ENCODE data around the gene RGL2. TPM values are rescaled to one million over a fixed set of nuclear protein-coding genes. Genes with fewer than 3 reads are reported as not detected.

RGL2 gene
- polyA plus RNA-seq, 2 of the 4 experiments (the other 2 are of a cell fraction), result 11.6 to 13.9 TPM

GRCh38 chr6:33252759-33253158 lies 46.0 kb downstream of the RGL2 start (continued):
- TF ChIP-seq REST (IDR thresholded peaks at IDR 0.05), result no peak
- TF ChIP-seq MAZ (IDR thresholded peaks at IDR 0.05; ENCODE audit: borderline replicate concordance, low read depth, low read length), result no peak
- TF ChIP-seq, protein P1, sequence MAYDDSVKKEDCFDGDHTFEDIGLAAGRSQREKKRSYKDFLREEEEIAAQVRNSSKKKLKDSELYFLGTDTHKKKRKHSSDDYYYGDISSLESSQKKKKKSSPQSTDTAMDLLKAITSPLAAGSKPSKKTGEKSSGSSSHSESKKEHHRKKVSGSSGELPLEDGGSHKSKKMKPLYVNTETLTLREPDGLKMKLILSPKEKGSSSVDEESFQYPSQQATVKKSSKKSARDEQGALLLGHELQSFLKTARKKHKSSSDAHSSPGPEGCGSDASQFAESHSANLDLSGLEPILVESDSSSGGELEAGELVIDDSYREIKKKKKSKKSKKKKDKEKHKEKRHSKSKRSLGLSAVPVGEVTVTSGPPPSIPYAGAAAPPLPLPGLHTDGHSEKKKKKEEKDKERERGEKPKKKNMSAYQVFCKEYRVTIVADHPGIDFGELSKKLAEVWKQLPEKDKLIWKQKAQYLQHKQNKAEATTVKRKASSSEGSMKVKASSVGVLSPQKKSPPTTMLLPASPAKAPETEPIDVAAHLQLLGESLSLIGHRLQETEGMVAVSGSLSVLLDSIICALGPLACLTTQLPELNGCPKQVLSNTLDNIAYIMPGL (CRISPR knock-in tag; IDR thresholded peaks at IDR 0.05; ENCODE audit: borderline replicate concordance), result no peak
- no peak for TF ChIP-seq CBX2 (IDR thresholded peaks at IDR 0.05; ENCODE audit: borderline replicate concordance, low read depth)
- TF ChIP-seq MYC (IDR thresholded peaks at IDR 0.05; ENCODE audit: borderline replicate concordance, low read length), result no peak
- no peak for TF ChIP-seq ESRRA (IDR thresholded peaks at IDR 0.05; ENCODE audit: borderline replicate concordance, low read length)
- TF ChIP-seq KDM1A (IDR thresholded peaks at IDR 0.05; ENCODE audit: low read depth), result no peak
- no peak for TF ChIP-seq KDM5A (IDR thresholded peaks at IDR 0.05)

DNA sequence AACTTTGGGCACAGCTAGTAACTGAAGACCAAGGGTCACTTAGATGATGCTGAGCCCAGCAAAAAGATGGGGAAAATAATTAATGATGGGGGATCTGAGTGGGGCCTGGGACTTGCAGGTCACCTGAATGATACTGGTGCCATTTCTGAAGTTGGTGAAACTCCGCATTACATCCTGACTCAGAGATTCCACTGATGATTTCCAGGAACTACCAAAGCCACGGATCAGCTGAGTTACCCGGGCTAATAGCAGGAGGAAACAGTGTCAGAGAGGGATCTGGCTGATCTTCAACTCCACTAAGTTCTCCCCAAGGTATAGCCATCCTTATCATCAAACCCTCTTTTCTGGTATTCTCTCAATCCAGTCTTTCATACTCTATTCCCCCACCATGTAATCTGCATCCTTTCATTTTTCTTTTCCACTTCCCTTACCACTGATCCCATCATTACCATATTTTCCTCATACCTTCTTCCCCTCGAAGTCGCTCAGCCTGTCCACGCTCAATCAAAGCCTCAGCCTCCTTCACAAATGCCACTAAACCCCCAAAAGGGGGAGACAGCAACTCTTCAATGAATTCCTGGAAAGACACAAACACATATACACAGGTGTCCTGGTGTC lies 47.2 kb downstream of the RGL2 start:
- POLR2A ChIA-PET, result no interaction called here
- ATAC-seq (no peak), DNase-seq (ENCODE audit: low read depth in 1 of 2, low spot score in 1 of 2) (no peak), FAIRE-seq (no peak)
- Histone ChIP-seq H3K27ac (no peak overlapping the region), H3K4me1 (peaks cover 11% of the 10 kb centered on the region), H3K9me3 (no peaks in the 10 kb centered on the region), H3K4me3 (no peak overlapping the region), H3K4me2 (no peak overlapping the region)
- CTCF ChIA-PET, result interaction anchor here (0.6 to 3.7 kb wide), 3 partner anchors 10 to 26 kb away, joined by 3 to 33 read pairs (median 5); no protein-coding TSS in a partner anchor
- TF ChIP-seq EHMT2 (IDR thresholded peaks at IDR 0.05; ENCODE audit: low read depth) (no peak), ZNF302 (CRISPR knock-in tag; IDR thresholded peaks at IDR 0.05) (no peak), PHF8 (IDR thresholded peaks at IDR 0.05; ENCODE audit: borderline replicate concordance, low read depth) (no peak), ZSCAN20 (CRISPR knock-in tag; IDR thresholded peaks at IDR 0.05) (no peak), ELK1 (IDR thresholded peaks at IDR 0.05; ENCODE audit: low read depth, low read length) (no peak), RARB (CRISPR knock-in tag; IDR thresholded peaks at IDR 0.05) (no peak), TP53 (CRISPR knock-in tag; IDR thresholded peaks at IDR 0.05) (no peak), CHD4 (IDR thresholded peaks at IDR 0.05; ENCODE audit: borderline replicate concordance) (no peak), HDAC2 (IDR thresholded peaks at IDR 0.05) (no peak), ZFP36 (IDR thresholded peaks at IDR 0.05; ENCODE audit: borderline replicate concordance, partially characterized antibody) (no peak), SREBF2 (IDR thresholded peaks at IDR 0.05) (no peak), RFX5 (IDR thresholded peaks at IDR 0.05) (no peak), CEBPB (IDR thresholded peaks at IDR 0.05) (no peak), KDM5A (IDR thresholded peaks at IDR 0.05) (no peak)
- TF ChIP-seq, protein P1 (CRISPR knock-in tag; IDR thresholded peaks at IDR 0.05; ENCODE audit: borderline replicate concordance), result no peak
- TF ChIP-seq, protein P2, sequence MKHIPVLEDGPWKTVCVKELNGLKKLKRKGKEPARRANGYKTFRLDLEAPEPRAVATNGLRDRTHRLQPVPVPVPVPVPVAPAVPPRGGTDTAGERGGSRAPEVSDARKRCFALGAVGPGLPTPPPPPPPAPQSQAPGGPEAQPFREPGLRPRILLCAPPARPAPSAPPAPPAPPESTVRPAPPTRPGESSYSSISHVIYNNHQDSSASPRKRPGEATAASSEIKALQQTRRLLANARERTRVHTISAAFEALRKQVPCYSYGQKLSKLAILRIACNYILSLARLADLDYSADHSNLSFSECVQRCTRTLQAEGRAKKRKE (CRISPR knock-in tag; IDR thresholded peaks at IDR 0.05; ENCODE audit: low read depth), result no peak
- 93% methylated on average over 6 of the region's 6 CpGs for WGBS (ENCODE audit: missing lambda C conversion rate)

Data from A549 (cell line).